ENCODE results near the gene IDH3G.
"Not testable (repeated sequence)": the region's sequence is repeated elsewhere in the genome, so short reads cannot be mapped to it uniquely, and the experiment has no call there.

IDH3G gene

GRCh38 chrX:153763298-153763932 is 30.8 kb downstream of the IDH3G start:
- no peak for DNase-seq (ENCODE audit: extremely low spot score)
- ChIA-PET POLR2A (no interaction called here), CTCF (interaction anchor here (0.7 to 3.1 kb wide), 11 partner anchors 8 to 205 kb away, joined by 3 to 22 read pairs (median 3); partner anchors contain the start of gene RENBP)
- TF ChIP-seq, protein P1, sequence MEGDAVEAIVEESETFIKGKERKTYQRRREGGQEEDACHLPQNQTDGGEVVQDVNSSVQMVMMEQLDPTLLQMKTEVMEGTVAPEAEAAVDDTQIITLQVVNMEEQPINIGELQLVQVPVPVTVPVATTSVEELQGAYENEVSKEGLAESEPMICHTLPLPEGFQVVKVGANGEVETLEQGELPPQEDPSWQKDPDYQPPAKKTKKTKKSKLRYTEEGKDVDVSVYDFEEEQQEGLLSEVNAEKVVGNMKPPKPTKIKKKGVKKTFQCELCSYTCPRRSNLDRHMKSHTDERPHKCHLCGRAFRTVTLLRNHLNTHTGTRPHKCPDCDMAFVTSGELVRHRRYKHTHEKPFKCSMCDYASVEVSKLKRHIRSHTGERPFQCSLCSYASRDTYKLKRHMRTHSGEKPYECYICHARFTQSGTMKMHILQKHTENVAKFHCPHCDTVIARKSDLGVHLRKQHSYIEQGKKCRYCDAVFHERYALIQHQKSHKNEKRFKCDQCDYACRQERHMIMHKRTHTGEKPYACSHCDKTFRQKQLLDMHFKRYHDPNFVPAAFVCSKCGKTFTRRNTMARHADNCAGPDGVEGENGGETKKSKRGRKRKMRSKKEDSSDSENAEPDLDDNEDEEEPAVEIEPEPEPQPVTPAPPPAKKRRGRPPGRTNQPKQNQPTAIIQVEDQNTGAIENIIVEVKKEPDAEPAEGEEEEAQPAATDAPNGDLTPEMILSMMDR (IDR thresholded peaks at IDR 0.05; ENCODE audit: control extremely low read depth, extremely low read depth, low read depth, missing control alignments) = no peak

- DNase-seq (ENCODE audit: extremely low spot score) = no peak
- CTCF ChIA-PET = interaction anchor here (1.3 to 3.1 kb wide), 6 partner anchors 9 to 191 kb away, joined by 3 to 22 read pairs (median 6); partner anchors contain the start of gene RENBP
- POLR2A ChIA-PET = no interaction called here
- TF ChIP-seq, protein P1 (IDR thresholded peaks at IDR 0.05; ENCODE audit: control extremely low read depth, extremely low read depth, low read depth, missing control alignments) = no peak
Observed at GRCh38 chrX:153762626-153763173, 31.5 kb downstream of the IDH3G start.

- TF ChIP-seq, protein P1 (IDR thresholded peaks at IDR 0.05; ENCODE audit: control extremely low read depth, extremely low read depth, low read depth, missing control alignments) = no peak
- DNase-seq (ENCODE audit: extremely low spot score) = no peak
Observed at GRCh38 chrX:153761863-153762262, 32.3 kb downstream of the IDH3G start.

GRCh38 chrX:153755136-153755535 is 39.0 kb downstream of the IDH3G start:
- TF ChIP-seq, protein P1 (IDR thresholded peaks at IDR 0.05; ENCODE audit: control extremely low read depth, extremely low read depth, low read depth, missing control alignments) = no peak
- CTCF ChIA-PET = interaction anchor here (0.7 to 1.5 kb wide), 2 partner anchors 8 to 814 kb away, joined by 3 to 4 read pairs; no protein-coding TSS in a partner anchor
- POLR2A ChIA-PET = no interaction called here
- DNase-seq (ENCODE audit: extremely low spot score) = no peak

More at GRCh38 chrX:153761863-153762262, 32.3 kb downstream of the IDH3G start:
- ChIA-PET POLR2A (no interaction called here), CTCF (interaction anchor here (1.9 to 3.1 kb wide), 3 partner anchors 8 to 191 kb away, joined by 6 to 22 read pairs (median 8); partner anchors contain the start of gene RENBP)

- DNase-seq (ENCODE audit: extremely low spot score) = no peak
- ChIA-PET POLR2A (no interaction called here), CTCF (no interaction called here)
- TF ChIP-seq, protein P1 (IDR thresholded peaks at IDR 0.05; ENCODE audit: control extremely low read depth, extremely low read depth, low read depth, missing control alignments) = no peak
Observed at GRCh38 chrX:153750127-153750774, 43.9 kb downstream of the IDH3G start.

DNA sequence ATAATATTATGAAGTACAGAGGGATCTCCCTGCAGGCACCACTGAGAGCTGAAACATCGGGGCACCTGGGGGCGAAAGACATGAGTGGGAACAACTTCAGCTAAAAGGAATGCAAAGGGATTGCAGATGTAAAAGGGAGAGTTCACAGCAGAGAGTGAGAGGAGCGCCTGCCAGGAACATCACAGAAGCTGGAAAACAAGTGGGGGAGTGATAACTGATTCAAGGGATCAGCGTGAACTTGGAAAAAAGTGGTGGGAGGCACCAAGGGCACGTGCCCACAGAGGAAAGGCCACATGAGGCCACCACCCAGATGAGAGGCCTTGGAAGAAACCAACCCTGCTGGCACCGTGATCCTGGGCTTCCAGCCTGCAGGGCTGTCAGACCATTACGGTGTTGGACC is 45.2 kb downstream of the IDH3G start:
- CTCF ChIA-PET; DNase-seq (ENCODE audit: extremely low spot score); POLR2A ChIA-PET: not testable (repeated sequence)

DNA sequence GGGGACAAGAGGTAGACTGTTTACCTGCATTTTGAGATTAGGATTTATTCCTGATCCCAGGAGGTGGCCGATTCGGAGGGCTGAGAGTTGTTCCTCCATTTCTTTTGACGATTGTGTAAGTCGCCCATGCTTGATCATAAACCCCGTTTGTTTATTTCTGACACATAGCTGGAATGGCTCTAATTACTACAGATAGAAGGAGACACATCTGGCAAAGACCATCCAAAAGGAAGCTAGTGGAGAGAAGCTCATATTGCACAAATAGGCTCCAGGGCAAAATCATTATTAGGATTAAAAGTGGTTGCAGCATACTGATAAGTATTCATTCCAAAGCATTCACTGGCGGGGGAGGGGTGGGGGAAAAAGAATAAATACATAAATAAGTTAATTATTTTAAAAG is 47.2 kb downstream of the IDH3G start:
- DNase-seq (ENCODE audit: extremely low spot score); CTCF ChIA-PET; POLR2A ChIA-PET: not testable (repeated sequence)
